Astrocyte (in vitro differentiated cells and primary cell): ENCODE results near the gene PPA2. TPM values are rescaled to one million over a fixed set of nuclear protein-coding genes. Genes with fewer than 3 reads are reported as not detected.

Experiments
- DNase-seq: peaks from one replicate; pipeline ENCODE4 v3.0.0-alpha.2; 2010; ENCODE audit warnings: low read depth
- FAIRE-seq: peaks from 2 replicates; lab custom pipeline; 2011; peaks lifted over from hg19 to GRCh38; lab: Jason Lieb, UNC
- H2AFZ ChIP-seq: 2 replicates; pipeline ENCODE4 v1.6.0; 2012; ENCODE audit warnings: low read depth, low read length, inconsistent platforms
- H3K27ac ChIP-seq: 2 replicates; pipeline ENCODE4 v1.5.1; 2011; ENCODE audit warnings: low read depth, low read length, inconsistent platforms
- H3K27me3 ChIP-seq: 2 replicates; pipeline ENCODE4 v1.6.0; 2011; ENCODE audit warnings: low read length, inconsistent platforms; ENCODE audit not compliant: insufficient read depth
- H3K36me3 ChIP-seq: 2 replicates; pipeline ENCODE4 v1.5.1; 2011; ENCODE audit warnings: low read length, inconsistent platforms; ENCODE audit not compliant: insufficient read depth
- H3K4me1 ChIP-seq: 2 replicates; pipeline ENCODE4 v1.5.1; 2011; ENCODE audit warnings: low read length, inconsistent platforms; ENCODE audit not compliant: insufficient read depth
- H3K4me2 ChIP-seq: 2 replicates; pipeline ENCODE4 v1.6.0; 2012; ENCODE audit warnings: low read length, inconsistent platforms
- H3K4me3 ChIP-seq: 2 replicates; pipeline ENCODE4 v1.5.1; 2011; ENCODE audit warnings: low read depth, mild to moderate bottlenecking, low read length, inconsistent platforms; ENCODE audit not compliant: insufficient read depth
- H3K79me2 ChIP-seq: 2 replicates; pipeline ENCODE4 v1.6.0; 2012; ENCODE audit warnings: mild to moderate bottlenecking, low read length, inconsistent platforms; ENCODE audit not compliant: insufficient read depth
- H3K9ac ChIP-seq: 2 replicates; pipeline ENCODE4 v1.6.0; 2012; ENCODE audit warnings: mild to moderate bottlenecking, low read length, inconsistent platforms
- H3K9me3 ChIP-seq: 2 replicates; pipeline ENCODE4 v1.5.1; 2012; ENCODE audit warnings: low read depth, mild to moderate bottlenecking, low read length, inconsistent platforms; ENCODE audit not compliant: insufficient read depth
- H4K20me1 ChIP-seq: 2 replicates; pipeline ENCODE4 v1.6.0; 2012; ENCODE audit warnings: low read length, inconsistent platforms; ENCODE audit not compliant: insufficient read depth
- H3K27ac Mint-ChIP-seq: one replicate; pipeline ENCODE4 v1.8.0; 2021; ENCODE audit warnings: mild to moderate bottlenecking, mixed read lengths; ENCODE audit not compliant: unreplicated experiment
- H3K27me3 Mint-ChIP-seq: one replicate; pipeline ENCODE4 v1.8.0; 2021; ENCODE audit warnings: low read depth, mixed read lengths; ENCODE audit not compliant: unreplicated experiment
- H3K36me3 Mint-ChIP-seq: one replicate; pipeline ENCODE4 v1.8.0; 2021; ENCODE audit warnings: low read depth, mixed read lengths; ENCODE audit not compliant: unreplicated experiment
- H3K4me1 Mint-ChIP-seq: one replicate; pipeline ENCODE4 v1.8.0; 2021; ENCODE audit warnings: low read depth, mixed read lengths; ENCODE audit not compliant: unreplicated experiment
- H3K4me3 Mint-ChIP-seq: one replicate; pipeline ENCODE4 v1.8.0; 2021; ENCODE audit warnings: mild to moderate bottlenecking, moderate library complexity, mixed read lengths; ENCODE audit not compliant: unreplicated experiment
- H3K9me3 Mint-ChIP-seq: one replicate; pipeline ENCODE4 v1.8.0; 2021; ENCODE audit warnings: mild to moderate bottlenecking, mixed read lengths; ENCODE audit not compliant: unreplicated experiment
- EZH2 ChIP-seq: IDR thresholded peaks from 2 replicates; pipeline ENCODE4 v1.6.1; 2012; ENCODE audit warnings: mild to moderate bottlenecking, low read length, inconsistent platforms; ENCODE audit not compliant: insufficient read depth
- total RNA-seq: library from RNA; stranded (reverse); gene quantifications from 2 replicates; pipeline ENCODE4 v1.2.1, GENCODE V29; 2021
- TF ChIP-seq, protein P1 (sequence below): IDR thresholded peaks from 2 replicates; pipeline ENCODE4 v1.5.1; 2011; ENCODE audit warnings: low read depth, mild to moderate bottlenecking, inconsistent platforms, low read length, moderate library complexity; ENCODE audit not compliant: insufficient read depth

Gene PPA2
- total RNA-seq, 1 donor from 2014 or later: 52.3 TPM

DNA sequence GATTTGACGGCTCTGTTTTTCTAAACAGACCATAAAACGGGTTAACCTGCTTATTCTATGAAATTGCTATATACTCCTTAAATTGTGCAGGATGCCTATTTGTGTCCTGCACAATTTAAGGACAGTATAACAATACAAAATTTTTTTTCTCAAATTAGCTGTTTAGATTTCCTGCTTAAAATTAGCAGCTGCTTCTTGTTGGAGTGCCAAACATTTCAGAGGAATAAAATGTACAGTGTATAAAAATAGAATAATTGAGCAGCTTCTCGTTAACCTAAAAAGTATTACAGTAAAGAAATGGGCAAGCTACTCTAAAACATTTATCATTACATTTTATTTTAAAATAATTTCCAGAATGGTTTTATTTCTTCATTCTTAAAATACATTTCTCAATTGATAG lies 100.5 kb downstream of the PPA2 start:
- no peak overlapping the region for H3K4me3 Mint-ChIP-seq
- no peaks in the 10 kb centered on the region for H3K27me3 Mint-ChIP-seq
- Histone ChIP-seq H3K27me3 (no peaks in the 10 kb centered on the region), H3K9me3 (no peaks in the 10 kb centered on the region), H3K4me2 (no peak overlapping the region), H3K79me2 (no peaks in the 10 kb centered on the region), H3K4me3 (no peak overlapping the region), H3K27ac (no peak overlapping the region), H2AFZ (no peak overlapping the region), H3K36me3 (no peaks in the 10 kb centered on the region), H4K20me1 (no peaks in the 10 kb centered on the region), H3K4me1 (peaks cover 3% of the 10 kb centered on the region), H3K9ac (no peak overlapping the region)
- no peaks in the 10 kb centered on the region for H3K9me3 Mint-ChIP-seq
- DNase-seq (no peak), FAIRE-seq (no peak)
- no peak overlapping the region for H3K27ac Mint-ChIP-seq
- peaks cover 3% of the 10 kb centered on the region for H3K36me3 Mint-ChIP-seq
- TF ChIP-seq, protein P1, sequence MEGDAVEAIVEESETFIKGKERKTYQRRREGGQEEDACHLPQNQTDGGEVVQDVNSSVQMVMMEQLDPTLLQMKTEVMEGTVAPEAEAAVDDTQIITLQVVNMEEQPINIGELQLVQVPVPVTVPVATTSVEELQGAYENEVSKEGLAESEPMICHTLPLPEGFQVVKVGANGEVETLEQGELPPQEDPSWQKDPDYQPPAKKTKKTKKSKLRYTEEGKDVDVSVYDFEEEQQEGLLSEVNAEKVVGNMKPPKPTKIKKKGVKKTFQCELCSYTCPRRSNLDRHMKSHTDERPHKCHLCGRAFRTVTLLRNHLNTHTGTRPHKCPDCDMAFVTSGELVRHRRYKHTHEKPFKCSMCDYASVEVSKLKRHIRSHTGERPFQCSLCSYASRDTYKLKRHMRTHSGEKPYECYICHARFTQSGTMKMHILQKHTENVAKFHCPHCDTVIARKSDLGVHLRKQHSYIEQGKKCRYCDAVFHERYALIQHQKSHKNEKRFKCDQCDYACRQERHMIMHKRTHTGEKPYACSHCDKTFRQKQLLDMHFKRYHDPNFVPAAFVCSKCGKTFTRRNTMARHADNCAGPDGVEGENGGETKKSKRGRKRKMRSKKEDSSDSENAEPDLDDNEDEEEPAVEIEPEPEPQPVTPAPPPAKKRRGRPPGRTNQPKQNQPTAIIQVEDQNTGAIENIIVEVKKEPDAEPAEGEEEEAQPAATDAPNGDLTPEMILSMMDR: no peak
- TF ChIP-seq EZH2: no peak
- no peaks in the 10 kb centered on the region for H3K4me1 Mint-ChIP-seq

DNA sequence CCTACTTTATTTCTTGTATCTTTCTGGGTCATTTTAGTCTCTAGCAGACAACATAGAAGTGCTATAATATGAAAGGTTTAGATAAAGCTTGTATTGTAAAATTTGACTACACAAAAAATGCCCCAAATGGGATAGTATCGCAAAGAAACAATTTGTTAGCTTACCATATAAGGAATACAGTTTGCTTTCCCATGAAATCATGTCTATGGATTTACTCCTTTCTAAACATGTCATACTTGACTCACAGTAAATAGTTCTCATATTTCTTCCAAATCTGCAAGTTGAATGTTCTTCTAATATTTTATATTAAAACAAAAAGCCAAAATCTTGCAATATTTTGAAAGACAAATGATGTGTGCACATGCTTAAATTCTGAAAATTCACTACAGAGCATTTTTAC lies 103.9 kb downstream of the PPA2 start:
- Histone ChIP-seq H3K79me2 (no peaks in the 10 kb centered on the region), H3K9me3 (no peaks in the 10 kb centered on the region), H3K4me1 (peaks cover 3% of the 10 kb centered on the region), H3K4me3 (no peak overlapping the region), H2AFZ (no peak overlapping the region), H3K27ac (no peak overlapping the region), H3K9ac (no peak overlapping the region), H4K20me1 (no peaks in the 10 kb centered on the region), H3K36me3 (peaks cover 2% of the 10 kb centered on the region), H3K27me3 (no peaks in the 10 kb centered on the region), H3K4me2 (no peak overlapping the region)
- no peaks in the 10 kb centered on the region for H3K27me3 Mint-ChIP-seq
- no peak overlapping the region for H3K4me3 Mint-ChIP-seq
- no peak for FAIRE-seq
- H3K27ac Mint-ChIP-seq: no peak overlapping the region
- DNase-seq: peak; percentile 2
- peaks cover 12% of the 10 kb centered on the region for H3K9me3 Mint-ChIP-seq
- peaks cover 26% of the 10 kb centered on the region for H3K36me3 Mint-ChIP-seq
- TF ChIP-seq, protein P1: no peak
- no peak for TF ChIP-seq EZH2
- no peaks in the 10 kb centered on the region for H3K4me1 Mint-ChIP-seq

DNA sequence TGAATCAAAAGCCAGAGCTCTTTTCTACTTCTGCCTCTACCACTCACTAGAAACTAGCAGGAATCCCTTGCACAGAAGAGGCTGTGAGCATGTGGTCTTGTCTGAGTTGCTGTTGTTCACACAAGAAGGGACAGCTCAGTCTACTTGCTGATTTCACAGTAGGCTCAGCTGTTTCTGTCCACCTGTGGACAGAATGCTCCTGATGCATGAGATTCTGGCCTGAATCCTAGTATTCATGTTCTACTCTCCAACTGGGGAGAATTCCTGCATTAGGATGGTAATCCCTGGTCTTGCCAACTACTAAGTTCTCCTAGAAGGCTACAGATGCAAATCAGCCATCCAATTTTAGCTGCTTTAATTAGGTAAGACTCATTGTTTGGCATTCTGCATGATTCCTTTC lies 112.8 kb downstream of the PPA2 start:
- no peak for FAIRE-seq
- H3K4me1 Mint-ChIP-seq: no peaks in the 10 kb centered on the region

More for the DNA sequence above, 112.8 kb downstream of the PPA2 start:
- DNase-seq: no peak
- H3K36me3 Mint-ChIP-seq: peaks cover 19% of the 10 kb centered on the region
- H3K4me3 Mint-ChIP-seq: no peak overlapping the region
- no peaks in the 10 kb centered on the region for H3K9me3 ChIP-seq
- no peak overlapping the region for H3K27ac Mint-ChIP-seq
- H3K9me3 Mint-ChIP-seq: peaks cover 13% of the 10 kb centered on the region
- no peaks in the 10 kb centered on the region for H4K20me1 ChIP-seq
- no peak overlapping the region for H2AFZ ChIP-seq
- H3K4me3 ChIP-seq: no peak overlapping the region
- no peaks in the 10 kb centered on the region for H3K27me3 Mint-ChIP-seq
- no peaks in the 10 kb centered on the region for H3K36me3 ChIP-seq
- TF ChIP-seq, protein P1: no peak
- no peak for TF ChIP-seq EZH2
- H3K9ac ChIP-seq: no peak overlapping the region
- no peak overlapping the region for H3K4me2 ChIP-seq
- no peaks in the 10 kb centered on the region for H3K79me2 ChIP-seq
- no peaks in the 10 kb centered on the region for H3K4me1 ChIP-seq
- H3K27ac ChIP-seq: no peak overlapping the region
- H3K27me3 ChIP-seq: no peaks in the 10 kb centered on the region
